K562 (cell line): ENCODE data around the gene MAN1A1. TPM values are rescaled to one million over a fixed set of nuclear protein-coding genes. Genes with fewer than 3 reads are reported as not detected.

Source experiments
- EP300 ChIP-seq: IDR thresholded peaks from 2 replicates; pipeline ENCODE4 v1.6.1; 2012; ENCODE audit warnings: low read length, improper control_type of control experiment
- GTF2F1 ChIP-seq: IDR thresholded peaks from 2 replicates; pipeline ENCODE4 v1.6.1; 2011; ENCODE audit warnings: low read depth, low read length, improper control_type of control experiment
- IRF1 ChIP-seq: sonication (generic); formaldehyde crosslinking; IDR thresholded peaks from 2 replicates; pipeline ENCODE4 v1.8.0; 2022; ENCODE audit warnings: missing genetic modification reagents, mild to moderate bottlenecking, borderline replicate concordance
- KHSRP ChIP-seq: fragments of 450-650 bp; IDR thresholded peaks from 2 replicates; pipeline ENCODE4 v1.6.1; 2017
- KLF16 ChIP-seq: IDR thresholded peaks from 2 replicates; pipeline ENCODE4 v1.6.1; 2016; ENCODE audit warnings: antibody characterized with exemption
- MGA ChIP-seq: fragments of 450-650 bp; IDR thresholded peaks from 2 replicates; pipeline ENCODE4 v1.6.1; 2016; ENCODE audit warnings: mild to moderate bottlenecking, moderate library complexity
- MTA3 ChIP-seq: fragments of 450-650 bp; formaldehyde crosslinking; IDR thresholded peaks from 2 replicates; pipeline ENCODE4 v1.6.1; 2017; ENCODE audit warnings: mild to moderate bottlenecking, borderline replicate concordance
- PHB2 ChIP-seq: fragments of 450-650 bp; IDR thresholded peaks from 2 replicates; pipeline ENCODE4 v1.6.1; 2017; ENCODE audit warnings: low read depth
- PTBP1 ChIP-seq: fragments of 200-400 bp; formaldehyde crosslinking; IDR thresholded peaks from 2 replicates; pipeline ENCODE4 v1.6.1; 2017; ENCODE audit warnings: low read depth, low read length
- RFX7 ChIP-seq: fragments of 250-450 bp; sonication (Bioruptor Pico); IDR thresholded peaks from 2 replicates; pipeline ENCODE4 v1.5.1; 2021; ENCODE audit warnings: mild to moderate bottlenecking
- ZNF239 ChIP-seq: fragments of 250-450 bp; sonication (Bioruptor Pico); IDR thresholded peaks from 2 replicates; pipeline ENCODE4 v1.4.0; 2020; ENCODE audit warnings: mild to moderate bottlenecking
- ZNF324 ChIP-seq: fragments of 250-450 bp; sonication (Bioruptor Pico); IDR thresholded peaks from 2 replicates; pipeline ENCODE4 v1.4.0; 2020; ENCODE audit warnings: mild to moderate bottlenecking
- ZNF589 ChIP-seq: fragments of 200-800 bp; sonication (Bioruptor generic); IDR thresholded peaks from 2 replicates; pipeline ENCODE4 v1.6.1; 2016; ENCODE audit warnings: low read depth, missing genetic modification characterization, missing compliant biosample characterization
- polyA plus RNA-seq, 8 experiments: library from polyadenylated mRNA; depleted of rRNA in 4 of 8; stranded (reverse) in 5 of 8; unstranded in 3 of 8; fragments of >200 nt; fragmentation: Nextera tagmentation in 2 of 8; fragmentation: Illumina TruSeq in 1 of 8; extraction: Ambion mirVana in 2 of 8; extraction: Trizol in 1 of 8; gene quantifications; 2 replicates each; pipeline versions ENCODE4 v1.2.1 to v1.2.3, GENCODE V29; 2011 to 2014; ENCODE audit warnings: inconsistent platforms in 1 of 8, missing spikeins in 1 of 8
- total RNA-seq, 7 experiments: library from RNA; depleted of rRNA in 6 of 7; stranded (reverse); fragments of >200 nt in 6 of 7; fragmentation: Illumina TruSeq in 2 of 7; extraction: Trizol in 2 of 7; gene quantifications; 2 replicates each; pipeline versions ENCODE4 v1.2.1 to v1.2.3, GENCODE V29; 2011 to 2021; ENCODE audit warnings: low replicate concordance in 1 of 7

Gene MAN1A1
- total and polyA plus RNA-seq, 9 of the 15 experiments (the other 6 are each of a cell fraction or from before 2014, with no cell fraction given) = 24.5 to 78.4 (median 59.7) TPM

- TF ChIP-seq EP300 = no peak
- TF ChIP-seq ZNF589 (CRISPR knock-in tag) = no peak
- no peak for TF ChIP-seq MGA
- no peak for TF ChIP-seq ZNF324 (CRISPR knock-in tag)
- TF ChIP-seq GTF2F1 = no peak
- no peak for TF ChIP-seq ZNF239
- TF ChIP-seq MTA3 = peak; percentile 90; the same call in 1 of the 2 replicates
- no peak for TF ChIP-seq IRF1 (CRISPR knock-in tag)
- TF ChIP-seq KLF16 = no peak
- TF ChIP-seq KHSRP = no peak
- no peak for TF ChIP-seq PHB2
- TF ChIP-seq PTBP1 = no peak
- no peak for TF ChIP-seq RFX7 (CRISPR knock-in tag)
Observed at GRCh38 chr6:119349361-119350201, at the start of gene MAN1A1 (continued).
